HG03025 (cell line): ENCODE results near the gene SLC2A4.

ENCODE experiments used
- ATAC-seq: cut with Tn5 transposase; IDR thresholded peaks from one replicate; pipeline ENCODE4 v1.9.1; 2021; ENCODE audit warnings: mild to moderate bottlenecking, moderate library complexity; ENCODE audit not compliant: unreplicated experiment, low FRiP score

SLC2A4 gene

DNA sequence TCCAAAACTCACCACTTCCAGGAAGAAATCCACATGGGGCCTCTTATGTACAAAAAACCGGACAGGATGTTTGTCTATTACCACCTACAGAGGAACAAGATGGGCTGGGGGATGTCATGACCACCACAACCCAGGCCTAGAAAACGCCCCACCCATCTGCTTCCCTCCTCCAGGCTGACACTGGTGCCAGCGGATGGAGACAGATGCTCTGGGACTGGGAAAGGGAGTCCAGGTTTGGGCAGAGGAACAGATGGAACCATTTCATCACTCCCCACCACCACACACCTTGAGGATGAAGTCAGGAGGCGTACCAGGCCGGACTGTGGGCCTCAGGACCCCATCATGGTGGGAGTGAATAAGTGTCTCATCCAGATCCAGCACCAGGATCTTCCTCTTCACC lies 34.7 kb upstream of the SLC2A4 start:
- no peak for ATAC-seq

- no peak for ATAC-seq
These were observed 32.7 kb upstream of the SLC2A4 start for GRCh38 chr17:7248796-7249195.

GRCh38 chr17:7249214-7249613 lies 32.3 kb upstream of the SLC2A4 start:
- ATAC-seq: no peak

- ATAC-seq: no peak
These were observed 31.7 kb upstream of the SLC2A4 start for GRCh38 chr17:7249830-7250229.

DNA sequence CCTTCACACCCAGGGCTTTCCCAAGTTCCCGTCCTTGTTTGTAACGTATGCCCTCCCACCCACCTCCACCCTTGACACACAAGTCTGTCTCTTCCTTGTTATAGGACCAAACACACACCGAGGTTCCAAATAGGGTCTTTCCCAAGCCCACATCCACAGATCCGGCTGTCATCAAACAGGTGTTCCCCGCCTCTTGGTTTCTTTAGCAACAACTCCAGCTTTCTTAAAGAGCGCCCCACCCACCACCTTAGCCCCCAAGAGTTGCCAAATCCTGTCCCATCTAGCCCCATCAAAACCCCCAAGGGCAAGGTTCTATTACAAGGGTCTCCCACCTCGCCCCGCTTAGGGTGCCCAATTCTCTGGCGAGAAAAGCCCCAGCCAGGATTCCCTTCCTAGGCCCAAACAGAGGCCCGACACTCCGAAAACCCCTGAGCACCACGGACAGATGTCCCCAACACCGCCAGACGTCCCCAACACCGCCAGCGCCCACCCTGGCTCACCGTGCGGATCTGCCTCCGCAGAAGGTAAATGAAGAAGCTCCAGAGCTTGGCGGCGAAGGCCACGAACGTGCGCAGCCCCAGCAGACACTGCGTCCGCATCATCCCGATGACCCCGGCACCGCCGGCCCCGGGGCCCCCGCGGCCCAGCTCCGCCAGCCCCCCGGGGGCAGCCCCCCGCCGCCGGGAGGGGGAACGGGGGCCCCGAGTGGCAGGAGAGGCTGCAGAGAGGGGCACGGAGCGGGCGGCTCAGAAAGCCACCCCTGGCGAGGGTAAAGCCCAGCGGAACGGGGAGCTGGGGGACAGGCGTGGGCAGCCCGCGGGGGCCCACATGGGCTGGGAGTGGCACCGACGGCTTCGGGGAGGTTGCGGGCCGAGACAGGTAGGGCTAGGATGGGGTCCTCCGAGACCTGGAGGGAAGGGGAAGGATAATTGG lies 30.6 kb upstream of the SLC2A4 start:
- ATAC-seq: no peak

GRCh38 chr17:7251661-7252175 lies 29.8 kb upstream of the SLC2A4 start, which contains the start of gene CTDNEP1:
Gene CTDNEP1 (minus strand): TSS chr17:7251734. CDS start chr17:7251296, 438 bp downstream.
- peak; percentile 75 for ATAC-seq

GRCh38 chr17:7252176-7253043 lies 29.1 kb upstream of the SLC2A4 start, which contains the start of gene ELP5:
Gene ELP5 (plus strand): TSS chr17:7252215. CDS start chr17:7252551, 336 bp downstream.
- ATAC-seq: peak; percentile 45

- ATAC-seq: no peak
These were observed 28.4 kb upstream of the SLC2A4 start for GRCh38 chr17:7253082-7253481.

DNA sequence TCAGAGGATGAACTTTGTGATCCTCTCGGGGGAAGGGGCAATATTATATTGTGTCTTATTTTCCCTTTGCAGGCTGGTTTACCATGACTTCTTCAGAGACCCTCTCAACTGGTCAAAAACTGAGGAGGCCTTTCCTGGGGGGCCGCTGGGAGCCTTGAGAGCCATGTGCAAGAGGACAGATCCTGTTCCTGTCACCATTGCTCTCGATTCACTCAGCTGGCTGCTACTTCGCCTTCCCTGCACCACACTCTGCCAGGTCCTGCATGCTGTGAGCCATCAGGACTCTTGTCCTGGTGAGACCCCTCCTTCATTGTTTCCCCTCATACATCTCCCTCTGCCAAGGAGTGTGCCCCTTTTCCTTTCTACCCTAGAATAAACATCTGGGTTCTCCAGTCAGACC lies 27.0 kb upstream of the SLC2A4 start:
- no peak for ATAC-seq

GRCh38 chr17:7256766-7257456 lies 24.6 kb upstream of the SLC2A4 start:
- ATAC-seq: no peak

GRCh38 chr17:7258731-7259554 lies 22.6 kb upstream of the SLC2A4 start:
- no peak for ATAC-seq

DNA sequence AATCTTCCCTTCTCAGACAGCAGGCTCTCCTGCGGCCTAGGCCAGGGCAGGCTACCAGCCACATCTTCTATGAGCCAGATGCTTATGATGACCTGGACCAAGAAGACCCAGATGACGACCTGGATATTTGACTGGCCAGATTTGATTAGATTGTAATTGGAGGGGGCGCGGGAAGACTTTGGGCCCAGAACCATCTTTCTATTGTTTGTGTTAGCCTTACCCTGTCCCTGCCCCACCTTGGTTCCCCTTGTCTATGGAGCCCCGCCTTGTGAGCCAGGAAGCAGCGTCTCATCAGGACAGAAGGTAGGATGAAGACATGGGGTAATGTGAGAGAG lies 22.0 kb upstream of the SLC2A4 start:
- ATAC-seq: no peak

GRCh38 chr17:7260151-7260550 lies 21.4 kb upstream of the SLC2A4 start:
- no peak for ATAC-seq

DNA sequence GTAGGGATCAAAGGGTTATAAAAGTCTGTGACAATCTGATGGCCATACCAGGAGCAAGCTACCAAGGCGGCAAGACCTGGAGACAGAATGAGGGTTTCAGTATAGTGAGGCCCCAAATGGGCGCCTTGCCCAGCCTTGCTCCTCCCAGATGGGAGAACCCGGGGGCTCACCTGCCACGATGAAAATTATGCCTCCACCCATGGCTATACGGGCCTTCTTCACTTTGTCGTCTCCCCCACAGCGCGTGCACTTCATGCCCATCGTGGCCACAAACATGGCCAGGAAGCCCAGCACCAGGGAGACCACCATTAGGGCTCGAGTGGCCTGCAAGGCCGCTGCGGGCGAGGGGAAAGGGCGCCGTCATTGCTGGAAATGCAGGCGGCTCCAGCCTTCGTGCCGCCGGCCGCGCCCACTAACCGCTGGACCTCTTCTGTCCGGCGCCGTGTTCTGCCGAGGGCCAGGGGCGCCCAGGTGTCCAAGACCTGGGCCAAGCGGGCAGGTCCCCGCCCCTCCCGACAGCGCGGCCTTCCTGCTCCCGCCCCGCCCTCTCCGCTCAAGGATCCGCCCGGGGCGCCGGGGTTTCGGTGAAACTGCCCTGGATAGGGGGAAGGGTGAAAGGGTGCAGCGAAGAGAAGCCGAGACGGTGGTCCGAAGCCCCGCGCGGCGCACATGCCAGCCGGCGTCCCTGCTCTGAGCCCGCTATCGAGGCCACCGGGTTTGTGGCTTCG lies 20.7 kb upstream of the SLC2A4 start:
- no peak for ATAC-seq

- no peak for ATAC-seq
These were observed 19.9 kb upstream of the SLC2A4 start for GRCh38 chr17:7261379-7262191.

GRCh38 chr17:7262192-7262934 lies 19.2 kb upstream of the SLC2A4 start, which contains the start of gene CLDN7:
Gene CLDN7 (minus strand): TSS chr17:7262478. CDS start chr17:7262043, 435 bp downstream.
- no peak for ATAC-seq
